IMR-90 (cell line): ENCODE measurements around the gene RAB1B. TPM values are rescaled to one million over a fixed set of nuclear protein-coding genes. Genes with fewer than 3 reads are reported as not detected.

Source experiments
- ATAC-seq: fragments of 200-7000 bp; cut with Tn5 transposase; 2 replicates; pipeline ENCODE4 v1.9.1; 2020; ENCODE audit warnings: low read depth, mild to moderate bottlenecking, moderate library complexity
- BruUV-seq: library from RNA; stranded (reverse); fragments of 400-500 nt; replicated peaks from 2 replicates; lab custom pipeline; 2021; lab: Mats Ljungman, UMichigan
- CTCF ChIA-PET: fragments of 300-600 bp; formaldehyde crosslinking; extraction: SDS; loops from one replicate; lab custom pipeline; 2021; ENCODE audit warnings: antibody characterized with exemption; lab: Yijun Ruan, JAX
- POLR2A ChIA-PET: fragments of 300-600 bp; sonication (Branson Sonifier 250); formaldehyde crosslinking; loops from one replicate; lab custom pipeline; 2022; ENCODE audit warnings: antibody characterized with exemption; ENCODE audit not compliant: unreplicated experiment; lab: Charles Lee
- DNase-seq: peaks from one replicate; pipeline ENCODE4 v3.0.0; 2013
- H2AFZ ChIP-seq: replicated peaks from 2 replicates; pipeline ENCODE3; 2013; ENCODE audit warnings: low read length, mild to moderate bottlenecking; ENCODE audit not compliant: poor library complexity
- H2AK5ac ChIP-seq: 2 replicates; pipeline ENCODE4 v1.6.1; 2013; ENCODE audit warnings: low read depth, low read length, inconsistent platforms
- H2AK9ac ChIP-seq: replicated peaks from 2 replicates; pipeline ENCODE3; 2013; ENCODE audit warnings: mild to moderate bottlenecking, low read depth, low read length, moderate library complexity; ENCODE audit not compliant: poor library complexity
- H2BK120ac ChIP-seq: 2 replicates; pipeline ENCODE4 v1.6.1; 2013; ENCODE audit warnings: low read depth, low read length, inconsistent platforms
- H2BK15ac ChIP-seq: 3 replicates; pipeline ENCODE4 v1.6.1; 2013; ENCODE audit warnings: low read depth, low read length, inconsistent platforms
- H2BK20ac ChIP-seq: 2 replicates; pipeline ENCODE4 v1.6.1; 2013; ENCODE audit warnings: low read depth, mild to moderate bottlenecking, inconsistent platforms, low read length, moderate library complexity
- H2BK5ac ChIP-seq: 2 replicates; pipeline ENCODE4 v1.6.1; 2013; ENCODE audit warnings: mild to moderate bottlenecking, low read depth, low read length, inconsistent platforms; ENCODE audit not compliant: poor library complexity, severe bottlenecking
- H3K14ac ChIP-seq: replicated peaks from 2 replicates; pipeline ENCODE4 v1.6.1; 2013; ENCODE audit warnings: low read depth, low read length, inconsistent platforms
- H3K18ac ChIP-seq: 2 replicates; pipeline ENCODE4 v1.6.1; 2013; ENCODE audit warnings: low read depth, low read length, control low read depth
- H3K23ac ChIP-seq: 2 replicates; pipeline ENCODE4 v1.6.1; 2013; ENCODE audit warnings: low read depth, low read length, inconsistent platforms
- H3K27ac ChIP-seq: 2 replicates; pipeline ENCODE4 v1.5.1; 2013; ENCODE audit warnings: mild to moderate bottlenecking, control low read depth, low read length; ENCODE audit not compliant: insufficient read depth
- H3K27me3 ChIP-seq: 2 replicates; pipeline ENCODE4 v1.6.1; 2013; ENCODE audit warnings: low read length; ENCODE audit not compliant: control insufficient read depth, insufficient read depth
- H3K36me3 ChIP-seq: 2 replicates; pipeline ENCODE4 v1.6.1; 2013; ENCODE audit warnings: low read length, mixed read lengths; ENCODE audit not compliant: control insufficient read depth, insufficient read depth
- H3K4ac ChIP-seq: 2 replicates; pipeline ENCODE4 v1.6.1; 2013; ENCODE audit warnings: low read depth, low read length, inconsistent platforms
- H3K4me1 ChIP-seq: 2 replicates; pipeline ENCODE4 v1.6.1; 2013; ENCODE audit warnings: low read length, mixed read lengths; ENCODE audit not compliant: control insufficient read depth, insufficient read depth
- H3K4me2 ChIP-seq: 2 replicates; pipeline ENCODE4 v1.6.1; 2013; ENCODE audit warnings: low read depth, mild to moderate bottlenecking, control low read depth, low read length, moderate library complexity
- H3K4me3 ChIP-seq: 2 replicates; pipeline ENCODE4 v1.5.1; 2013; ENCODE audit warnings: low read depth, mild to moderate bottlenecking, control low read depth, low read length, moderate library complexity; ENCODE audit not compliant: insufficient read depth
- H3K56ac ChIP-seq: 2 replicates; pipeline ENCODE4 v1.6.1; 2013; ENCODE audit warnings: low read length, inconsistent platforms; ENCODE audit not compliant: insufficient read depth; ENCODE audit errors: extremely low read depth
- H3K79me1 ChIP-seq, 2 experiments: 2 replicates each; pipeline ENCODE4 v1.6.1; 2013; ENCODE audit warnings: low read length in 2 of 2, inconsistent platforms in 1 of 2, low read depth in 1 of 2
- H3K9ac ChIP-seq: 2 replicates; pipeline ENCODE4 v1.6.1; 2013; ENCODE audit warnings: low read depth, low read length, control low read depth
- H3K9me1 ChIP-seq: 2 replicates; pipeline ENCODE4 v1.6.1; 2013; ENCODE audit warnings: low read length, inconsistent platforms; ENCODE audit not compliant: insufficient read depth
- H3K9me3 ChIP-seq: 2 replicates; pipeline ENCODE4 v1.6.1; 2013; ENCODE audit warnings: low read length; ENCODE audit not compliant: control insufficient read depth, insufficient read depth
- H4K20me1 ChIP-seq: 2 replicates; pipeline ENCODE4 v1.6.1; 2013; ENCODE audit warnings: low read length, inconsistent platforms; ENCODE audit not compliant: insufficient read depth
- H4K5ac ChIP-seq: 2 replicates; pipeline ENCODE4 v1.6.1; 2013; ENCODE audit warnings: mild to moderate bottlenecking, low read depth, low read length, control low read depth
- H4K8ac ChIP-seq, 2 experiments: 2 replicates each; pipeline ENCODE4 v1.6.1; 2013; ENCODE audit warnings: low read depth in 2 of 2, low read length in 2 of 2, control low read depth in 1 of 2, inconsistent platforms in 1 of 2
- H4K91ac ChIP-seq: 2 replicates; pipeline ENCODE4 v1.6.1; 2013; ENCODE audit warnings: low read depth, low read length, inconsistent platforms; ENCODE audit not compliant: insufficient read depth
- CEBPB ChIP-seq: IDR thresholded peaks from 2 replicates; pipeline ENCODE4 v1.6.1; 2012; ENCODE audit warnings: low read depth, low read length, improper control_type of control experiment
- CTCF ChIP-seq: conservative IDR thresholded peaks from 2 replicates; pipeline ENCODE4 v1.5.1; 2012; ENCODE audit warnings: mild to moderate bottlenecking, low read depth, low read length, improper control_type of control experiment
- ELK1 ChIP-seq: fragments of 150-350 bp; IDR thresholded peaks from 2 replicates; pipeline ENCODE4 v1.6.1; 2016; ENCODE audit warnings: low read depth, mild to moderate bottlenecking, low read length, moderate library complexity, borderline replicate concordance
- FOS ChIP-seq: fragments of 150-350 bp; IDR thresholded peaks from 2 replicates; pipeline ENCODE4 v1.6.1; 2016; ENCODE audit warnings: low read depth, low read length
- MAFK ChIP-seq: IDR thresholded peaks from 2 replicates; pipeline ENCODE4 v1.6.1; 2012; ENCODE audit warnings: low read depth, low read length, improper control_type of control experiment
- MXI1 ChIP-seq: IDR thresholded peaks from 2 replicates; pipeline ENCODE4 v1.6.1; 2012; ENCODE audit warnings: low read depth, mild to moderate bottlenecking, low read length, moderate library complexity, borderline replicate concordance
- NFE2L2 ChIP-seq: fragments of 150-350 bp; IDR thresholded peaks from 2 replicates; pipeline ENCODE4 v1.6.1; 2016; ENCODE audit warnings: low read depth, mild to moderate bottlenecking, low read length
- POLR2A ChIP-seq: IDR thresholded peaks from 2 replicates; pipeline ENCODE4 v1.6.1; 2012; ENCODE audit warnings: mild to moderate bottlenecking, low read depth, low read length
- RAD21 ChIP-seq: IDR thresholded peaks from 2 replicates; pipeline ENCODE4 v1.6.1; 2012; ENCODE audit warnings: low read length, improper control_type of control experiment
- RCOR1 ChIP-seq: IDR thresholded peaks from 2 replicates; pipeline ENCODE4 v1.6.1; 2012; ENCODE audit warnings: mild to moderate bottlenecking, low read length, improper control_type of control experiment; ENCODE audit not compliant: insufficient replicate concordance
- RFX5 ChIP-seq: IDR thresholded peaks from 2 replicates; pipeline ENCODE4 v1.8.0; 2012; ENCODE audit warnings: low read depth, mild to moderate bottlenecking, low read length, moderate library complexity
- SMC3 ChIP-seq: fragments of 150-350 bp; IDR thresholded peaks from 2 replicates; pipeline ENCODE4 v1.6.1; 2016; ENCODE audit warnings: low read depth, mild to moderate bottlenecking, antibody characterized with exemption, low read length, moderate library complexity
- WGBS, 2 experiments: methylation state at CpG; one replicate each; pipeline versions ENCODE4 v1.1.5 to v1.1.7; 2013; ENCODE audit warnings: missing lambda C conversion rate in 2 of 2; ENCODE audit not compliant: insufficient read length in 1 of 2; ENCODE audit errors: extremely low coverage in 2 of 2; 5-methylcytosine and 5-hydroxymethylcytosine counted together
- dilution Hi-C: fragments of 300-500 bp; cut with HindIII; formaldehyde crosslinking; loops from one replicate; pipeline ENCODE4 v1.14.3; 2018; ENCODE audit warnings: low sequenced_read_pairs; ENCODE audit not compliant: unreplicated experiment
- in situ Hi-C: fragments of 300-500 bp; cut with MboI; formaldehyde crosslinking; loops from 3 replicates; pipeline ENCODE4 v1.14.3; 2019; ENCODE audit warnings: low sequenced_read_pairs, inconsistent platforms, mixed read lengths
- intact Hi-C: fragments of 100-400 bp; cut with micrococcal nuclease; formaldehyde crosslinking; loops from 2 replicates; pipeline ENCODE4 v1.10.0; 2022
- polyA plus RNA-seq, 3 experiments: library from polyadenylated mRNA; depleted of rRNA; stranded (reverse); fragments of >200 nt; gene quantifications; 2 replicates each; pipeline ENCODE4 v1.2.3, GENCODE V29; 2012; ENCODE audit warnings: low replicate concordance in 1 of 3
- total RNA-seq: library from RNA; depleted of rRNA; stranded (reverse); fragments of >200 nt; gene quantifications from 2 replicates; pipeline ENCODE4 v1.2.3, GENCODE V29; 2012
- TF ChIP-seq, protein P1 (sequence below): fragments of 150-350 bp; IDR thresholded peaks from 2 replicates; pipeline ENCODE4 v1.6.1; 2017; ENCODE audit warnings: mild to moderate bottlenecking, antibody characterized with exemption, low read length, low read depth

The RAB1B gene
- total and polyA plus RNA-seq, 2 of the 4 experiments (the other 2 are of a cell fraction): 83.7 to 248 TPM

GRCh38 chr11:66282468-66283455 lies 14.3 kb downstream of the RAB1B start:
- H3K4me3 ChIP-seq: no peak overlapping the region
- in situ Hi-C loops: no loop called here
- peak; percentile 91 for DNase-seq
- H3K4me2 ChIP-seq: no peak overlapping the region
- no peak overlapping the region for H3K9ac ChIP-seq
- no peak overlapping the region for H3K27ac ChIP-seq
- no peak overlapping the region for H3K4ac ChIP-seq
- ATAC-seq: peak; percentile 80
- POLR2A ChIA-PET: no interaction called here
- intact Hi-C loops: loop anchor here (1.0 kb wide), 1 partner anchor 54 kb away; the partner anchor contains the start of gene RIN1
- peak overlapping the region; percentile 28 for H2AFZ ChIP-seq
- peaks cover 12 to 36% of the 10 kb centered on the region in 2 experiments; a peak in 3 of 4 replicates for H3K79me1 ChIP-seq
- no peak overlapping the region for H3K18ac ChIP-seq
- H3K9me1 ChIP-seq: peaks cover 12% of the 10 kb centered on the region
- H3K56ac ChIP-seq: no peak overlapping the region
- no peak overlapping the region for H3K23ac ChIP-seq
- H2BK120ac ChIP-seq: no peak overlapping the region
- peak overlapping the region; percentile 85 for H2AK9ac ChIP-seq
- no peak overlapping the region for H4K91ac ChIP-seq
- no peak overlapping the region for H4K5ac ChIP-seq
- peaks cover 7% of the 10 kb centered on the region for H3K4me1 ChIP-seq
- H4K8ac ChIP-seq: no peak overlapping the region
- no peak overlapping the region for H2BK5ac ChIP-seq
- no peak overlapping the region for H2BK20ac ChIP-seq
- no peak overlapping the region for H2AK5ac ChIP-seq
- peaks cover 38% of the 10 kb centered on the region for H4K20me1 ChIP-seq
- CTCF ChIA-PET: interaction anchor here (0.6 to 1.4 kb wide), 6 partner anchors 10 to 52 kb away, joined by 3 to 5 read pairs (median 3); partner anchors contain the start of gene RAB1B
- H3K27me3 ChIP-seq: no peaks in the 10 kb centered on the region; the same call in 1 of the 2 replicates
- dilution Hi-C loops: no loop called here
- WGBS, 2 experiments: 2% methylated on average over 9 of the region's 35 CpGs; no CpG with 5 or more reads in 1 of the 2 experiments
- no peak overlapping the region for H2BK15ac ChIP-seq
- no TSS peak for BruUV-seq
- no peaks in the 10 kb centered on the region for H3K9me3 ChIP-seq
- no peak overlapping the region for H3K14ac ChIP-seq
- peaks cover 16% of the 10 kb centered on the region; the same call in 1 of the 2 replicates for H3K36me3 ChIP-seq
- TF ChIP-seq SMC3 (peak; percentile 72), RCOR1 (no peak), MAFK (no peak), CTCF (peak; percentile 96), NFE2L2 (0 out of 2 replicates have a peak, but pooled peaks have one; percentile 10), FOS (no peak), ELK1 (no peak), RAD21 (peak; percentile 61), POLR2A (0 out of 2 replicates have a peak, but pooled peaks have one; percentile 42), MXI1 (peak; percentile 99), RFX5 (peak; percentile 51; the same call in 1 of the 2 replicates), CEBPB (no peak)
- TF ChIP-seq, protein P1, sequence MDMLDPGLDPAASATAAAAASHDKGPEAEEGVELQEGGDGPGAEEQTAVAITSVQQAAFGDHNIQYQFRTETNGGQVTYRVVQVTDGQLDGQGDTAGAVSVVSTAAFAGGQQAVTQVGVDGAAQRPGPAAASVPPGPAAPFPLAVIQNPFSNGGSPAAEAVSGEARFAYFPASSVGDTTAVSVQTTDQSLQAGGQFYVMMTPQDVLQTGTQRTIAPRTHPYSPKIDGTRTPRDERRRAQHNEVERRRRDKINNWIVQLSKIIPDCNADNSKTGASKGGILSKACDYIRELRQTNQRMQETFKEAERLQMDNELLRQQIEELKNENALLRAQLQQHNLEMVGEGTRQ: no peak; the same call in 1 of the 2 replicates
